Measurements from ENCODE around the gene DDX31. TPM values are rescaled to one million over a fixed set of nuclear protein-coding genes. Genes with fewer than 3 reads are reported as not detected.

DDX31 gene
- total and polyA plus RNA-seq, 9 of the 15 experiments (the other 6 are each of a cell fraction or from before 2014, with no cell fraction given) = 11.9 to 24.6 (median 22.2) TPM

DNA sequence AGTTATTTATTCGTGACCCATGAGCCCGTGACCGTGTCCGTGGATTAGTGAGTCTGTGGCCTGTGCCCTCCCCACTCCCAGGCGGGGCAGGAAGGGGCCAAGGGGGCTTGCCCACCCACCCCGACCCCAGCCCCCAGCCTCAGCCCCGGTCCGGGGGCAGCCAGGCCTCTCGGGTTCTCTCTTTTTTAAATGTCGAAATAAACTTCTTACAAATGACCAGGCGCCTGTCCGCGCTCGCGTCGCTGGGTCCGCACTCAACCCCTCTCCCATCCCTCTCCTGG lies 79.8 kb downstream of the DDX31 start (continued):
- TF ChIP-seq, protein P1, sequence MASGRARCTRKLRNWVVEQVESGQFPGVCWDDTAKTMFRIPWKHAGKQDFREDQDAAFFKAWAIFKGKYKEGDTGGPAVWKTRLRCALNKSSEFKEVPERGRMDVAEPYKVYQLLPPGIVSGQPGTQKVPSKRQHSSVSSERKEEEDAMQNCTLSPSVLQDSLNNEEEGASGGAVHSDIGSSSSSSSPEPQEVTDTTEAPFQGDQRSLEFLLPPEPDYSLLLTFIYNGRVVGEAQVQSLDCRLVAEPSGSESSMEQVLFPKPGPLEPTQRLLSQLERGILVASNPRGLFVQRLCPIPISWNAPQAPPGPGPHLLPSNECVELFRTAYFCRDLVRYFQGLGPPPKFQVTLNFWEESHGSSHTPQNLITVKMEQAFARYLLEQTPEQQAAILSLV (tag; IDR thresholded peaks at IDR 0.05) = no peak
- TF ChIP-seq ZBTB7A (IDR thresholded peaks at IDR 0.05; ENCODE audit: borderline replicate concordance, control insufficient read depth, low read depth, low read length) (no peak), DACH1 (IDR thresholded peaks at IDR 0.05; ENCODE audit: partially characterized antibody) (no peak), PKNOX1 (IDR thresholded peaks at IDR 0.05) (no peak), PBX2 (CRISPR knock-in tag; IDR thresholded peaks at IDR 0.05; ENCODE audit: low read depth) (no peak), PBX2 (tag; conservative IDR thresholded peaks at IDR 0.05; ENCODE audit: low read depth) (no peak)
- TF ChIP-seq, protein P2, sequence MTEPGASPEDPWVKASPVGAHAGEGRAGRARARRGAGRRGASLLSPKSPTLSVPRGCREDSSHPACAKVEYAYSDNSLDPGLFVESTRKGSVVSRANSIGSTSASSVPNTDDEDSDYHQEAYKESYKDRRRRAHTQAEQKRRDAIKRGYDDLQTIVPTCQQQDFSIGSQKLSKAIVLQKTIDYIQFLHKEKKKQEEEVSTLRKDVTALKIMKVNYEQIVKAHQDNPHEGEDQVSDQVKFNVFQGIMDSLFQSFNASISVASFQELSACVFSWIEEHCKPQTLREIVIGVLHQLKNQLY (CRISPR knock-in tag; conservative IDR thresholded peaks at IDR 0.05) = no peak
